HG02973 (cell line): ENCODE results near the gene PRCD.

Experiments used
- ATAC-seq: cut with Tn5 transposase; IDR thresholded peaks from one replicate; pipeline ENCODE4 v1.9.1; 2021; ENCODE audit warnings: moderate library complexity; ENCODE audit not compliant: unreplicated experiment

The PRCD gene

DNA sequence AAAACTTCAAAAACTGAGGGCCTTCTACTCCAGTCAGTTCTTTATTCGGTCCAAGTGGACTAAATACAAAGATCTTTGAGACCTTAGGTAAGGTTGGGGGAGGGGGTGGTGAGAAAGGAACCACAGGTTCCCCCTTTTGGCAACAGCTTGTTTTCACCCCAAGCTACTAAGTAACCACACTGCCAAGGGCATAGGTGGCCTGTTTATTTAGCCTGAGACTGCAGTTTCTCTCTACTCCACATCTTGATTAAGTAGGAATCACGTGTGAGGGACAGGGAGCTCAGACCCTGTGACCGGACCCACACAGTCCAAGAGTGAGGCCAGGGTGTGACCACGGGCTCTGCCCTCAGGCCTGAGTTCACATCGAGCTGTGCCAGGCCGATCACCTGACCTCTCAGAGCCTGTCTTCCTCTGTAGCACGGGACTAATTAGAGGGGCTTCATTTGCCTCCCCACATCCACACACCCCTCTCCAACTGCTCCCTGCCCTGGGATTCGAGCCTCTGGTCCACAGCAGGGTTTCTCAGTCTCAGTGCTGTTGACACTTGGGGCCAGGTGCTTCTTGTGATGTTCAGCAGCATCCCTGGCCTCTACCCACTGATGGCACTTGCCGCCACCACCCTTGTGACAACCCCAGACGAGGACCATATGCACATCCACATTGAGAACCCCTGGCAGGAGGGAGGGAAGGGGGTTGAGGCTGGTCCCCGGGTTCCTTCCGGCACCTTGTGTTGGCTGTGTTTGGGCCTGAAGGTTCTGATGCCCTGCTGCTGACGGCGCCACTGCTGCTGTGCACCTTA is 28.0 kb downstream of the PRCD start:
- ATAC-seq, result no peak

GRCh38 chr17:76568811-76569221 is 29.0 kb downstream of the PRCD start:
- ATAC-seq, result no peak

GRCh38 chr17:76569607-76570279 is 29.9 kb downstream of the PRCD start:
- ATAC-seq, result no peak

DNA sequence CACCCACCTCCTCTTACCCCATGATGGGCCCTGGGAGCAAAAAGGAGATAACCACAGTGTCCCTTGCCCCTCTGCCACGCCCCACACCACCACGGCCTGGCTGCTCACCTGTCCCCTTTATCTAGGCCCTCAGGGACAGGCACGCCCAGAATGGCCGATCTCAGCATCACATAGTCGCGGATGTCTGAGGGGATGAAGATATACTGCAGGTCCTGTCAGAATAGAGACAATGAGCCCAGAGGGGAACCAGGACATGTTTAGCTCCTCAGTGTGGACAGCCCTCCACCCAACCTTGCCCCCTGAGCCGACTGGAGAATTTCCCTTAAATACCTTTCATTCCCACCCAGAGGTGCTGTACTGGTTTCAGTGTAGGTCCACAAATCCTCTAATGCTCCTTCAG is 30.6 kb downstream of the PRCD start:
- ATAC-seq, result no peak

GRCh38 chr17:76570877-76571471 is 31.1 kb downstream of the PRCD start:
- ATAC-seq, result no peak

DNA sequence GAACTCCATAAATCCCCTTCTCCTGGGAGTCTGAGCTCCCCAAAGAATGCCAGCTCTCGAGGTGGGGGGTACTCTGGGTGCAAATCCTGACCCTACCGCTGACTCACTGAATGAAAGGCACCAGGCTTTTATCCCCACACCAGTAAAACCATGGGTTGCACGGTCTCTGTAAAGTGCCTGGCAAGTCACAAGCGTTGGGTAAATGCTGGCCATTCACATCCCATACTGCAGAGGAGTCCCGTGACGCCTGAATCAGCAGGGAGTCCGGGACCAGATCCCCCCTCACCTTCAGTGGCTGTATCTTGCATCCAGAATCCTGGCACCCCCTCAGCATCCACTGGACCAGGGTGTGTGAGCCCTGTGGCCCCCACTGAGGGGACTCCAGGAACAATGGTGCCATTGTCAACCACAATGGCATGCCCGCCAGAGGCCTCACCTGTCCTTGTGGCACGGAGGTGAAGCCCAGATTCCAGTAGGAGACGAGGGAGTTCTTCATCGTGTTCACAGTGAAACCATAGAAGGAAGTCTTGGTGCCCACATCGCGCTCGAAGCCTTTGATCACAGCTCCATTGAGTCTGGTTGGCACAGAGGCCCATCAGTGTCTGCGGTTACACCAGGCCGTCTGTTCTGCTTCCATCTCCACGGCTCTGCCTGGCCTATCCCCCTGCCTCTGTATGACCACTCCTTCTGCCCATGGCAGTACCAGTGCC is 32.5 kb downstream of the PRCD start:
- ATAC-seq, result no peak

DNA sequence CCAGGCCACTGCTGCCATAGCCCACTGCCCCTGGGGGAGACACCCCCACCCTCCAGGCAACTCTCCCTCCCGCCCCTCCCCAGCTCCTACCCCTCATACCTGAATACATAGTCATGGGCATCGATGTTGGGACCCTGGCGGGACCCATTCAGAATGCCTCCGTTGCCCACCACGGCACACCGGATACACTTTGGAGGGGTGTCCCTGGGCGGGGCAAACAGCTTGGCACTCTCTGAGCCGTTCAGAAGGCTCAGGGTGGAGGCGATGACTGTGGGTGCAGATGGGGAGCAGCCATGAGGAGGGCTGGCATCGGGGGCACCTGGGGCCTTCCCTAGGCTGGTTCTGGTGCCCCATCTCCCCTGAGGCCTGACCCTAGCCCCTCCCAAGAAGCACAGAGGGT is 33.3 kb downstream of the PRCD start:
- no peak for ATAC-seq

DNA sequence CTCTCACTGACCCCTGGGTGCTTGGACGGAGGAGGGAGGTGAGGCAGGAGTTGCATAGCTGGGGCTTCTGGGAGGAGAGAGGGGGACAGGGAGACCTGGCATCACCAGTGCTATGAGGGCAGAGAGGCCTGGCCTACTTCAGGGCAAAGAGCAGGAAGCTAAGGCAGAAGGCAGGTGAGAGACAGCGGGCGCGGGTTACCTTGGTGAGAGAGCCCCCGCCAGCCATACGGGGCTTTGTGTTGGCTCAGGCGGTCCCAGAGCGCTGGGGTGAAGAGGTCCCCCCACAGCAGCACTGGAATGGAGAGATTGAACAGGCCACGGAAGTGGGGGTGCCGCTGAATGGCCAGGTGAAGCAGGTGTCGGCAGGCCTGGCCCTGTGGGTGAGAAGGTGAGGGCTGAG is 34.3 kb downstream of the PRCD start:
- no peak for ATAC-seq

DNA sequence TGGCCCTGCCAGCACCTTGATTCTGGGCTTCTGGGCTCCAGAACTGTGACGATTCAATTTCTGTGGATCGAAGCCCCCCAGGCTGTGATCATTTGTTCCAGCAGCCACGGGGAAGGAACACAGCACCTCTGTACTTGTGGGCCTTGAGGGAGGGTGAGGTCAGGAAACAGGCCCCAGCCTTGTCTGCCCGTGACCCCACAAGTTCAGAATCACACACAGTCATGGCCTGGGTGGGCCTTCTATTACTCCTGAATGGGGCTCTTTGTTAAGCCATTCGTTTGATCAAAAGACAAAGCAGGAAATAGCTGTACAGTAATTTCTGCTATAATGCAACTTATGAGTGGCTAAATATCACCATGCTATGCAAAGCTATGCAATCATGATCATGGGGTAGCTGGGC is 35.7 kb downstream of the PRCD start:
- ATAC-seq, result no peak

GRCh38 chr17:76576189-76576588 is 36.3 kb downstream of the PRCD start:
- no peak for ATAC-seq

- ATAC-seq, result no peak
These were observed 38.0 kb downstream of the PRCD start for GRCh38 chr17:76577876-76578275.

GRCh38 chr17:76578376-76578775 is 38.5 kb downstream of the PRCD start:
- ATAC-seq, result no peak

GRCh38 chr17:76579281-76579680 is 39.4 kb downstream of the PRCD start:
- no peak for ATAC-seq

- no peak for ATAC-seq
These were observed 41.7 kb downstream of the PRCD start for GRCh38 chr17:76581515-76581914.

- no peak for ATAC-seq
These were observed 42.8 kb downstream of the PRCD start for GRCh38 chr17:76582660-76583059.

GRCh38 chr17:76584427-76585032 is 44.7 kb downstream of the PRCD start:
- ATAC-seq, result no peak

- ATAC-seq, result no peak
These were observed 45.3 kb downstream of the PRCD start for GRCh38 chr17:76585033-76585648.

GRCh38 chr17:76585649-76586593 is 46.1 kb downstream of the PRCD start, which contains the start of gene ST6GALNAC2:
Gene ST6GALNAC2 (minus strand): TSS chr17:76585860. CDS start chr17:76585808, 52 bp downstream.
- ATAC-seq, result no peak

GRCh38 chr17:76586741-76587487 is 47.1 kb downstream of the PRCD start:
- ATAC-seq, result no peak
